ENCODE measurements around the gene NDST4. TPM values are rescaled to one million over a fixed set of nuclear protein-coding genes. Genes with fewer than 3 reads are reported as not detected.
A peak's percentile ranks its signal among the peaks of the same experiment; 100 is the strongest.

The NDST4 gene
- total RNA-seq, 2 donors from 2014 or later: not detected

DNA sequence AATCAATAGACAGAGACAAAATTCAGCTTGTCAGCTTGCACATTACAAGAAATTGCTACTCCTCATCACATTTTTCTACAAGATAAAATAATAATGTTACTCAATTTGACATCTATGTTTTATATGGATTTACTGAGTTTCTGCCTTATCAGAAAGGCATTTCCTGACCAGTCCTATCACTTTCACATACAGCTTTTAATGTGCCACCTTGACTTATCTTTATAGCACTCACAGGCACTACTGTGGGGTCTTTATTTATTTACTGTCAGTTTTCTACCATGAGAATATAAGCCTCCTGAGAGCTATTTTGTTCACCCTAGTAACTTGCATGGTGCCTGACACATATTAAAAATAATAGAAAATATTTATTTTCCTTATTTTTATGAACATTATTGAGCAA, 6.0 kb downstream of the NDST4 start:
- H3K27me3 ChIP-seq: no peaks in the 10 kb centered on the region
- H3K27ac ChIP-seq: no peak overlapping the region
- no peaks in the 10 kb centered on the region for H3K36me3 ChIP-seq
- H3K9me3 ChIP-seq: no peaks in the 10 kb centered on the region
- DNase-seq (ENCODE audit: low spot score): no peak
- no peaks in the 10 kb centered on the region for H3K4me1 ChIP-seq
- no peak for TF ChIP-seq CTCF (IDR thresholded peaks at IDR 0.05)
- H3K4me3 ChIP-seq: no peak overlapping the region

GRCh38 chr4:115101675-115102074, 11.7 kb downstream of the NDST4 start:
- no peak for TF ChIP-seq CTCF (IDR thresholded peaks at IDR 0.05)
- Histone ChIP-seq H3K4me3 (no peak overlapping the region), H3K27ac (no peak overlapping the region), H3K4me1 (no peaks in the 10 kb centered on the region), H3K27me3 (no peaks in the 10 kb centered on the region), H3K36me3 (no peaks in the 10 kb centered on the region), H3K9me3 (no peaks in the 10 kb centered on the region)
- no peak for DNase-seq (ENCODE audit: low spot score)

DNA sequence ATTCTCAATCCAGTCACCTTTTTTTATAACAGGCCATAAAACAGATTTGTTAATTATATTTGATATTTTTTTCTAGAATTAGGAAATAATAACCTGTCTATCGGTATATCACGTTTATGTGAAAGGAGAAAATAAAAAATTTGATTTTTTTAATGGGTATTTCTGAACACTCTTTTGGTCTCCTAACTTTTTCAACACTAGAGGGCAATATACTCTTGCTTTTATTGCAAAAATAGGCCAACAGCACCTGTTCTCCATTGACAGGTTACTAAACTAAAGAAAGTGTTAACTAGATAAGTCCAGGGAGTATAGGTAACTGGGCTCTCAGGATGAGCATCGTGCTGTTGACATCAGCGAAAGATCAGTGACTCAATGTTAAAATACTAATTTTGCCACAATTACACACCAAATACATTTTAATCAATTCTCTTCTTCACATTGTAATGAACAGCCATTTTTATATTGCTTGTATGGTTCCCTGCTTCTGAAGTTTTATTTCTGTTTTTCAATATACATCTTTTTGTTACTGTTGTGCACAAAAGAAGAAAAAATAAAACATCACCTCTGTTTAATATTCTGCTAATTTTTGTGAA, 22.8 kb downstream of the NDST4 start:
- Histone ChIP-seq H3K4me3 (no peak overlapping the region), H3K27ac (no peak overlapping the region), H3K4me1 (no peaks in the 10 kb centered on the region), H3K9me3 (no peaks in the 10 kb centered on the region), H3K27me3 (no peaks in the 10 kb centered on the region), H3K36me3 (no peaks in the 10 kb centered on the region)
- peak in 1 of 2 donors; percentile 57 for TF ChIP-seq CTCF (IDR thresholded peaks at IDR 0.05)
- no peak for DNase-seq (ENCODE audit: low spot score)

DNA sequence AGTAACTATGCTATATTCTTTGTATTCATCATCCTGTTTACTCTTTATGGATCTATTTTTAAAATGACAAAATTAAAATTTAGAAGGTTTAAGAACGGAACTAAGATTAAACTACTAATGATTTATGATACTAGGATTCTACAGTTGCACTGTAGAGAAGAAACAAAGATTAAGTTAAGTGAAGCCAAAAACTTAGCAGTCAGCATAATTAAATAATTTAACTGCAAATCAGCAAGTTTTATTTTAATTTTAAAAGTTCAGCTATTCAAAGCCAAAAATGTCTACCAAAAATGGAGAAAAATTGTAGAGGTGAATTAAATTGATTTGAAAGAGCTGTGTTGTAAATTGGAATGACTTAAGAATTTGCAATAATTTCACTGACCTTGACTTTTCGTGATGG, 30.8 kb downstream of the NDST4 start:
- Histone ChIP-seq H3K9me3 (no peaks in the 10 kb centered on the region), H3K4me1 (no peaks in the 10 kb centered on the region), H3K27me3 (no peaks in the 10 kb centered on the region), H3K27ac (no peak overlapping the region), H3K36me3 (no peaks in the 10 kb centered on the region), H3K4me3 (no peak overlapping the region)
- no peak for DNase-seq (ENCODE audit: low spot score)
- TF ChIP-seq CTCF (IDR thresholded peaks at IDR 0.05): no peak

GRCh38 chr4:115076691-115077090, 36.7 kb downstream of the NDST4 start:
- TF ChIP-seq CTCF (IDR thresholded peaks at IDR 0.05): no peak
- no peak for DNase-seq (ENCODE audit: low spot score)
- Histone ChIP-seq H3K4me1 (no peaks in the 10 kb centered on the region), H3K9me3 (no peaks in the 10 kb centered on the region), H3K4me3 (no peak overlapping the region), H3K36me3 (no peaks in the 10 kb centered on the region), H3K27ac (no peak overlapping the region), H3K27me3 (no peaks in the 10 kb centered on the region)

GRCh38 chr4:115058533-115058932, 54.9 kb downstream of the NDST4 start:
- H3K27ac ChIP-seq: no peak overlapping the region
- no peak for TF ChIP-seq CTCF (IDR thresholded peaks at IDR 0.05)
- H3K4me1 ChIP-seq: no peaks in the 10 kb centered on the region
- no peak overlapping the region for H3K4me3 ChIP-seq
- no peaks in the 10 kb centered on the region for H3K9me3 ChIP-seq
- H3K27me3 ChIP-seq: no peaks in the 10 kb centered on the region
- H3K36me3 ChIP-seq: no peaks in the 10 kb centered on the region
- DNase-seq (ENCODE audit: low spot score): no peak
